Measurements from ENCODE around the gene QRICH1. TPM values are rescaled to one million over a fixed set of nuclear protein-coding genes. Genes with fewer than 3 reads are reported as not detected.

QRICH1 gene
- total and polyA plus RNA-seq, 2 of the 13 experiments (the other 11 are each of a cell fraction or from before 2014, with no cell fraction given): 52.6 to 102 TPM

- TF ChIP-seq ARHGAP35 (CRISPR knock-in tag; IDR thresholded peaks at IDR 0.05; ENCODE audit: borderline replicate concordance) (no peak), CREM (IDR thresholded peaks at IDR 0.05) (peak; percentile 49), CREM (CRISPR knock-in tag; IDR thresholded peaks at IDR 0.05) (no peak), SRSF9 (IDR thresholded peaks at IDR 0.05; ENCODE audit: borderline replicate concordance, insufficient read depth, low read depth, low read length, poor library complexity, severe bottlenecking) (no peak), PHF21A (CRISPR knock-in tag; IDR thresholded peaks at IDR 0.05) (peak; percentile 45; the same call in 1 of the 2 replicates), ZSCAN21 (CRISPR knock-in tag; IDR thresholded peaks at IDR 0.05; ENCODE audit: borderline replicate concordance) (peak; percentile 61; the same call in 1 of the 2 replicates), E2F5 (CRISPR knock-in tag; conservative IDR thresholded peaks at IDR 0.05) (no peak), GABPB1 (CRISPR knock-in tag; IDR thresholded peaks at IDR 0.05) (peak; percentile 95), NCOA1 (CRISPR knock-in tag; IDR thresholded peaks at IDR 0.05) (peak; percentile 72; the same call in 1 of the 2 replicates), ZBTB8A (CRISPR knock-in tag; IDR thresholded peaks at IDR 0.05; ENCODE audit: borderline replicate concordance, low read depth) (0 out of 2 replicates have a peak, but pooled peaks have one; percentile 72), SUZ12 (IDR thresholded peaks at IDR 0.05; ENCODE audit: low read depth, low read length) (no peak), SAP130 (CRISPR knock-in tag; IDR thresholded peaks at IDR 0.05; ENCODE audit: low read depth) (peak; percentile 83), SETDB1 (CRISPR knock-in tag; IDR thresholded peaks at IDR 0.05; ENCODE audit: borderline replicate concordance) (no peak), ZNF362 (CRISPR knock-in tag; IDR thresholded peaks at IDR 0.05; ENCODE audit: borderline replicate concordance) (peak; percentile 98), DMTF1 (CRISPR knock-in tag; IDR thresholded peaks at IDR 0.05) (0 out of 2 replicates have a peak, but pooled peaks have one; percentile 28), ZNF343 (CRISPR knock-in tag; IDR thresholded peaks at IDR 0.05) (peak; percentile 77), RFX3 (CRISPR knock-in tag; IDR thresholded peaks at IDR 0.05) (peak; percentile 88), ZSCAN20 (CRISPR knock-in tag; IDR thresholded peaks at IDR 0.05; ENCODE audit: borderline replicate concordance) (peak; percentile 45; the same call in 1 of the 2 replicates), TOPORS (CRISPR knock-in tag; IDR thresholded peaks at IDR 0.05) (peak; percentile 93), HNF4G (IDR thresholded peaks at IDR 0.05; ENCODE audit: borderline replicate concordance, low read depth, low read length) (no peak), HNF4G (CRISPR knock-in tag; IDR thresholded peaks at IDR 0.05; ENCODE audit: borderline replicate concordance, low read depth) (no peak), ARNT2 (CRISPR knock-in tag; IDR thresholded peaks at IDR 0.05; ENCODE audit: low read depth) (peak; percentile 47; the same call in 1 of the 2 replicates), TBX3 (IDR thresholded peaks at IDR 0.05; ENCODE audit: borderline replicate concordance) (no peak), ZNF792 (CRISPR knock-in tag; IDR thresholded peaks at IDR 0.05) (peak; percentile 5; the same call in 1 of the 2 replicates)
Measured at GRCh38 chr3:49017971-49018706, 75.7 kb downstream of the QRICH1 start, which contains the start of gene DALRD3 (continued).

Measured in HepG2 (cell line).